ENCODE data around the gene CAVIN4.

GRCh38 chr9:100557053-100557452 is 20.8 kb upstream of the CAVIN4 start:
- TF ChIP-seq POLR2G (IDR thresholded peaks at IDR 0.05; ENCODE audit: low read depth, low read length), result no peak
- TF ChIP-seq SNRNP70 (optimal IDR thresholded peaks at IDR 0.05; ENCODE audit: low read depth, low read length), result no peak
- no peak for TF ChIP-seq TEAD2 (tag; IDR thresholded peaks at IDR 0.05)
